H1 (cell line): ENCODE measurements around the gene ACER1.

Source experiments
- CHD2 ChIP-seq: IDR thresholded peaks from 2 replicates; pipeline ENCODE4 v1.6.1; 2012; ENCODE audit warnings: low read length, improper control_type of control experiment
- EP300 ChIP-seq, 2 experiments: IDR thresholded peaks; 1 replicate in 1 of 2; 2 replicates in 1 of 2; pipeline ENCODE4 v1.6.1; 2011 to 2012; ENCODE audit warnings: low read depth in 2 of 2, low read length in 2 of 2, mild to moderate bottlenecking in 2 of 2, borderline replicate concordance in 1 of 2, inconsistent platforms in 1 of 2, moderate library complexity in 1 of 2
- GABPA ChIP-seq: IDR thresholded peaks from 2 replicates; pipeline ENCODE4 v1.6.1; 2011; ENCODE audit warnings: mild to moderate bottlenecking, low read length, moderate library complexity, borderline replicate concordance; ENCODE audit not compliant: insufficient read depth
- GTF2F1 ChIP-seq: IDR thresholded peaks from 2 replicates; pipeline ENCODE4 v1.6.1; 2012; ENCODE audit warnings: low read depth, low read length, improper control_type of control experiment, borderline replicate concordance
- POLR2A ChIP-seq, 2 experiments: IDR thresholded peaks; 1 replicate in 1 of 2; 2 replicates in 1 of 2; pipeline ENCODE4 v1.6.1; 2011; ENCODE audit warnings: low read depth in 2 of 2, low read length in 2 of 2, mild to moderate bottlenecking in 2 of 2; ENCODE audit errors: control extremely low read depth in 1 of 2
- POLR2AphosphoS5 ChIP-seq: IDR thresholded peaks from 2 replicates; pipeline ENCODE4 v1.6.1; 2011; ENCODE audit warnings: low read depth, low read length
- RAD21 ChIP-seq, 2 experiments: IDR thresholded peaks in 1 of 2; conservative IDR thresholded peaks in 1 of 2; 2 replicates each; pipeline ENCODE4 v1.6.1; 2011; ENCODE audit warnings: low read depth in 2 of 2, low read length in 2 of 2, improper control_type of control experiment in 1 of 2, inconsistent platforms in 1 of 2, mild to moderate bottlenecking in 1 of 2, moderate library complexity in 1 of 2
- SAP30 ChIP-seq: fragments of 300-600 bp; sonication (generic); IDR thresholded peaks from 2 replicates; pipeline ENCODE4 v1.7.1; 2012; ENCODE audit warnings: low read length, moderate library complexity, mild to moderate bottlenecking, inconsistent platforms; ENCODE audit not compliant: insufficient read depth, insufficient replicate concordance
- SP1 ChIP-seq: IDR thresholded peaks from 2 replicates; pipeline ENCODE4 v1.6.1; 2011; ENCODE audit warnings: low read depth, low read length
- TBP ChIP-seq: IDR thresholded peaks from 2 replicates; pipeline ENCODE4 v1.6.1; 2011; ENCODE audit warnings: low read depth, low read length, improper control_type of control experiment
- TEAD4 ChIP-seq: IDR thresholded peaks from 2 replicates; pipeline ENCODE4 v1.6.1; 2012; ENCODE audit warnings: low read depth, low read length, inconsistent platforms, mixed read lengths
- TF ChIP-seq, protein P1 (sequence below), 3 experiments: IDR thresholded peaks; 1 replicate in 2 of 3; 2 replicates in 1 of 3; pipeline versions ENCODE4 v1.5.1 to v1.6.1; 2011; ENCODE audit warnings: low read length in 3 of 3, mild to moderate bottlenecking in 3 of 3, inconsistent platforms in 2 of 3, low read depth in 1 of 3, moderate library complexity in 1 of 3; ENCODE audit not compliant: insufficient read depth in 1 of 3; ENCODE audit errors: control extremely low read depth in 1 of 3

- TF ChIP-seq, protein P1, sequence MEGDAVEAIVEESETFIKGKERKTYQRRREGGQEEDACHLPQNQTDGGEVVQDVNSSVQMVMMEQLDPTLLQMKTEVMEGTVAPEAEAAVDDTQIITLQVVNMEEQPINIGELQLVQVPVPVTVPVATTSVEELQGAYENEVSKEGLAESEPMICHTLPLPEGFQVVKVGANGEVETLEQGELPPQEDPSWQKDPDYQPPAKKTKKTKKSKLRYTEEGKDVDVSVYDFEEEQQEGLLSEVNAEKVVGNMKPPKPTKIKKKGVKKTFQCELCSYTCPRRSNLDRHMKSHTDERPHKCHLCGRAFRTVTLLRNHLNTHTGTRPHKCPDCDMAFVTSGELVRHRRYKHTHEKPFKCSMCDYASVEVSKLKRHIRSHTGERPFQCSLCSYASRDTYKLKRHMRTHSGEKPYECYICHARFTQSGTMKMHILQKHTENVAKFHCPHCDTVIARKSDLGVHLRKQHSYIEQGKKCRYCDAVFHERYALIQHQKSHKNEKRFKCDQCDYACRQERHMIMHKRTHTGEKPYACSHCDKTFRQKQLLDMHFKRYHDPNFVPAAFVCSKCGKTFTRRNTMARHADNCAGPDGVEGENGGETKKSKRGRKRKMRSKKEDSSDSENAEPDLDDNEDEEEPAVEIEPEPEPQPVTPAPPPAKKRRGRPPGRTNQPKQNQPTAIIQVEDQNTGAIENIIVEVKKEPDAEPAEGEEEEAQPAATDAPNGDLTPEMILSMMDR (IDR thresholded peaks at IDR 0.05; ENCODE audit: control extremely low read depth in 1 of 3, insufficient read depth in 1 of 3, low read depth in 1 of 3, low read length in 3 of 3): no peak
- TF ChIP-seq GABPA (no peak), SP1 (no peak), POLR2AphosphoS5 (no peak), SAP30 (no peak), EP300 (IDR thresholded peaks at IDR 0.05; ENCODE audit: borderline replicate concordance in 1 of 2, low read depth in 2 of 2, low read length in 2 of 2) (no peak), POLR2A (IDR thresholded peaks at IDR 0.05; ENCODE audit: control extremely low read depth in 1 of 2, low read depth in 2 of 2, low read length in 2 of 2) (no peak), TBP (no peak), CHD2 (no peak), GTF2F1 (no peak), TEAD4 (no peak), RAD21 (IDR thresholded peaks at IDR 0.05 in 1 of 2, conservative IDR thresholded peaks at IDR 0.05 in 1 of 2; ENCODE audit: low read depth in 2 of 2, low read length in 2 of 2) (no peak)
These were observed 19.9 kb downstream of the ACER1 start for GRCh38 chr19:6313398-6313969.
